Fibroblast of lung (primary cell): ENCODE measurements around the gene SCARF1. TPM values are rescaled to one million over a fixed set of nuclear protein-coding genes. Genes with fewer than 3 reads are reported as not detected.

Experiments
- DNase-seq, 2 donors: peaks; one replicate each; pipeline versions ENCODE4 v3.0.0 to v3.0.0-alpha.2; 2010; ENCODE audit warnings: low read depth in 2 of 2
- H2AFZ ChIP-seq: 2 replicates; pipeline ENCODE4 v1.5.1; 2012; ENCODE audit warnings: low read length, control low read depth, inconsistent platforms
- H3K27ac ChIP-seq: 2 replicates; pipeline ENCODE4 v1.5.1; 2011; ENCODE audit warnings: low read length, control low read depth; ENCODE audit not compliant: insufficient read depth
- H3K27me3 ChIP-seq: 2 replicates; pipeline ENCODE4 v1.5.1; 2011; ENCODE audit warnings: mild to moderate bottlenecking, low read length; ENCODE audit not compliant: control insufficient read depth, insufficient read depth
- H3K36me3 ChIP-seq: 2 replicates; pipeline ENCODE4 v1.5.1; 2011; ENCODE audit warnings: low read length; ENCODE audit not compliant: control insufficient read depth, insufficient read depth
- H3K4me1 ChIP-seq: 2 replicates; pipeline ENCODE4 v1.5.1; 2011; ENCODE audit warnings: low read length; ENCODE audit not compliant: control insufficient read depth, insufficient read depth; ENCODE audit errors: extremely low read depth
- H3K4me2 ChIP-seq: 2 replicates; pipeline ENCODE4 v1.5.1; 2011; ENCODE audit warnings: low read length, control low read depth; ENCODE audit not compliant: insufficient read depth; ENCODE audit errors: extremely low read depth
- H3K4me3 ChIP-seq, 4 experiments: fragments of 200-600 bp in 1 of 4; sonication (generic) in 1 of 4; replicated peaks in 1 of 4; 2 replicates each; pipeline ENCODE4 v1.5.1; 2011 to 2016; ENCODE audit warnings: low read length in 4 of 4, low read depth in 3 of 4, mild to moderate bottlenecking in 3 of 4, control low read depth in 2 of 4, inconsistent platforms in 1 of 4, mixed read lengths in 1 of 4; ENCODE audit not compliant: insufficient read depth in 1 of 4; ENCODE audit errors: control extremely low read depth in 1 of 4
- H3K79me2 ChIP-seq: 2 replicates; pipeline ENCODE4 v1.5.1; 2012; ENCODE audit warnings: mild to moderate bottlenecking, low read length, inconsistent platforms; ENCODE audit not compliant: control insufficient read depth, insufficient read depth
- H3K9ac ChIP-seq: 2 replicates; pipeline ENCODE4 v1.5.1; 2011; ENCODE audit warnings: mild to moderate bottlenecking, low read length, control low read depth; ENCODE audit not compliant: insufficient read depth
- H3K9me3 ChIP-seq: 2 replicates; pipeline ENCODE4 v1.5.1; 2012; ENCODE audit warnings: low read depth, low read length; ENCODE audit not compliant: control insufficient read depth, insufficient read depth
- H4K20me1 ChIP-seq: 2 replicates; pipeline ENCODE4 v1.5.1; 2011; ENCODE audit warnings: low read length; ENCODE audit not compliant: control insufficient read depth, insufficient read depth; ENCODE audit errors: extremely low read depth
- EZH2 ChIP-seq: IDR thresholded peaks from 2 replicates; pipeline ENCODE4 v1.5.1; 2012; ENCODE audit warnings: low read length, control low read depth, mild to moderate bottlenecking; ENCODE audit errors: missing control alignments
- polyA plus RNA-seq, 2 donors: library from polyadenylated mRNA; depleted of rRNA in 1 of 2; stranded (reverse) in 1 of 2; unstranded in 1 of 2; fragments of >200 nt; gene quantifications; 2 replicates each; pipeline ENCODE4 v1.2.1, GENCODE V29; 2011 to 2012; ENCODE audit warnings: missing spikeins in 1 of 2
- total RNA-seq: library from RNA; depleted of rRNA; stranded (reverse); fragments of >200 nt; gene quantifications from 2 replicates; pipeline ENCODE4 v1.2.1, GENCODE V29; 2014
- TF ChIP-seq, protein P1 (sequence below), 2 donors: IDR thresholded peaks in 1 of 2; conservative IDR thresholded peaks in 1 of 2; 1 replicate in 1 of 2; 2 replicates in 1 of 2; pipeline ENCODE4 v1.5.1; 2011 to 2012; ENCODE audit warnings: low read length in 2 of 2, control low read depth in 1 of 2, inconsistent platforms in 1 of 2, low read depth in 1 of 2, mild to moderate bottlenecking in 1 of 2

SCARF1 gene
- total and polyA plus RNA-seq, 2 donors (not counting 1 experiment from before 2014, with no cell fraction given) = 0.99 to 2.4 TPM

GRCh38 chr17:1646199-1646875 lies 805 bp upstream of the SCARF1 start:
- no peak overlapping the region for H3K9ac ChIP-seq
- H3K4me2 ChIP-seq = no peak overlapping the region
- peaks cover 25% of the 10 kb centered on the region for H3K4me1 ChIP-seq
- no peaks in the 10 kb centered on the region for H3K9me3 ChIP-seq
- no peak overlapping the region for H3K4me3 ChIP-seq
- TF ChIP-seq EZH2 = no peak
- TF ChIP-seq, protein P1, sequence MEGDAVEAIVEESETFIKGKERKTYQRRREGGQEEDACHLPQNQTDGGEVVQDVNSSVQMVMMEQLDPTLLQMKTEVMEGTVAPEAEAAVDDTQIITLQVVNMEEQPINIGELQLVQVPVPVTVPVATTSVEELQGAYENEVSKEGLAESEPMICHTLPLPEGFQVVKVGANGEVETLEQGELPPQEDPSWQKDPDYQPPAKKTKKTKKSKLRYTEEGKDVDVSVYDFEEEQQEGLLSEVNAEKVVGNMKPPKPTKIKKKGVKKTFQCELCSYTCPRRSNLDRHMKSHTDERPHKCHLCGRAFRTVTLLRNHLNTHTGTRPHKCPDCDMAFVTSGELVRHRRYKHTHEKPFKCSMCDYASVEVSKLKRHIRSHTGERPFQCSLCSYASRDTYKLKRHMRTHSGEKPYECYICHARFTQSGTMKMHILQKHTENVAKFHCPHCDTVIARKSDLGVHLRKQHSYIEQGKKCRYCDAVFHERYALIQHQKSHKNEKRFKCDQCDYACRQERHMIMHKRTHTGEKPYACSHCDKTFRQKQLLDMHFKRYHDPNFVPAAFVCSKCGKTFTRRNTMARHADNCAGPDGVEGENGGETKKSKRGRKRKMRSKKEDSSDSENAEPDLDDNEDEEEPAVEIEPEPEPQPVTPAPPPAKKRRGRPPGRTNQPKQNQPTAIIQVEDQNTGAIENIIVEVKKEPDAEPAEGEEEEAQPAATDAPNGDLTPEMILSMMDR (conservative IDR thresholded peaks at IDR 0.05 in 1 of 2, IDR thresholded peaks at IDR 0.05 in 1 of 2; ENCODE audit: low read depth in 1 of 2, low read length in 2 of 2) = no peak
- H3K36me3 ChIP-seq = peaks cover 6% of the 10 kb centered on the region
- H2AFZ ChIP-seq = no peak overlapping the region
- no peaks in the 10 kb centered on the region for H3K79me2 ChIP-seq
- H3K27ac ChIP-seq = no peak overlapping the region
- H4K20me1 ChIP-seq = no peaks in the 10 kb centered on the region
- H3K27me3 ChIP-seq = no peaks in the 10 kb centered on the region
- DNase-seq = no peak

DNA sequence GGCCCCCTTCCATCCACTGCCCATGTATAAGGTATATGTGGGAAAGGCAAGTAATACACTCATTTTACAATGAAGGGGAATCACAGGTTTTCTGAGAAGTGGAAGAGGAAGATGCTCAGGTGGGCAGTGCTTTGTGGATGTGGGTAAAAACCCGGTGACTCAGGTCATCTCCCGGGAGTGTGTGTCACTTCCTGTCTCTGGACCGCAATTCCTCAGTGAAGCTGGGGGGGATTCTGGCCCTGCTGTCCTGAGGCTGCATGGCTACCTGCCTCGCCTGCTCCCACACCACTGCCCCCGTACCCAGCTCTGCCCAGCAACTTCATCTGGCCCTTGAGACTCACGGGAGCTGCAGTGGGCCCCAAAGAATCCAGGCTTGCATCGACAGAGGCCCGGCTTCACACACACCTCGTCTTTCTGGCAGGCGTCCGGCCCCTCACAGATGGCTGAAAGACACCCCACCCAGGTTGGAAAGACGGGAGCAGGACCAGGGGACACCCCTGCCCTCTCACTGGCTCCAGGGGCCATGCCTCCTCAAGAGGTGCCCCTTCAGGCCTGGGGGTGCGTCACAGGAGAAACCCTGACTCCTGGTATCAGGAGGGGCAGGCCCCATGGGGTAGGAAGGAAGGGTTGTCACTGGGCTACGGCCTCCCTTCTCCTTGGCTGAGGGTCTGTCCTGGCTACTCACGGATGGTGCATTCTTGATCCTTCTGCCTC lies 882 bp downstream of the SCARF1 start:
- peak overlapping the region; percentile 47 for H3K27ac ChIP-seq
- peak in 1 of 2 donors; percentile 67 for DNase-seq
- no peaks in the 10 kb centered on the region for H3K79me2 ChIP-seq
- H3K36me3 ChIP-seq = no peaks in the 10 kb centered on the region
- no peak overlapping the region for H3K9ac ChIP-seq
- TF ChIP-seq EZH2 = no peak
- TF ChIP-seq, protein P1 (conservative IDR thresholded peaks at IDR 0.05 in 1 of 2, IDR thresholded peaks at IDR 0.05 in 1 of 2; ENCODE audit: low read depth in 1 of 2, low read length in 2 of 2) = no peak
- H3K9me3 ChIP-seq = no peaks in the 10 kb centered on the region
- no peaks in the 10 kb centered on the region for H4K20me1 ChIP-seq
- no peaks in the 10 kb centered on the region for H3K27me3 ChIP-seq
- H3K4me1 ChIP-seq = peaks cover 19% of the 10 kb centered on the region
- H3K4me2 ChIP-seq = no peak overlapping the region
- no peak overlapping the region for H3K4me3 ChIP-seq
- no peak overlapping the region for H2AFZ ChIP-seq

- Histone ChIP-seq H3K4me3 (peak overlapping the region in 1 of 4 experiments; percentile 42), H3K27ac (peak overlapping the region; percentile 47), H3K79me2 (no peaks in the 10 kb centered on the region), H3K36me3 (no peaks in the 10 kb centered on the region), H2AFZ (peak overlapping the region; percentile 21), H4K20me1 (no peaks in the 10 kb centered on the region), H3K9ac (peak overlapping the region; percentile 7), H3K4me1 (peaks cover 19% of the 10 kb centered on the region), H3K4me2 (peak overlapping the region; percentile 23), H3K9me3 (no peaks in the 10 kb centered on the region), H3K27me3 (no peaks in the 10 kb centered on the region)
- peak in 1 of 2 donors; percentile 28 for DNase-seq
- TF ChIP-seq, protein P1 (conservative IDR thresholded peaks at IDR 0.05 in 1 of 2, IDR thresholded peaks at IDR 0.05 in 1 of 2; ENCODE audit: low read depth in 1 of 2, low read length in 2 of 2) = no peak
- no peak for TF ChIP-seq EZH2
Observed at GRCh38 chr17:1643999-1644492, 1.5 kb downstream of the SCARF1 start.
